Skeletal muscle satellite cell (primary cell): Measurements from ENCODE around the gene PDIA2.

Experiments
- H3K27me3 ChIP-seq: 2 replicates; pipeline ENCODE4 v1.7.0; 2013; ENCODE audit warnings: low read length; ENCODE audit not compliant: control insufficient read depth, insufficient read depth
- H3K36me3 ChIP-seq: 2 replicates; pipeline ENCODE4 v1.7.0; 2013; ENCODE audit warnings: mild to moderate bottlenecking, control low read depth, low read length; ENCODE audit not compliant: insufficient read depth
- H3K4me1 ChIP-seq: 2 replicates; pipeline ENCODE4 v1.7.0; 2013; ENCODE audit warnings: low read length; ENCODE audit not compliant: control insufficient read depth, insufficient read depth
- H3K4me2 ChIP-seq: 2 replicates; pipeline ENCODE4 v1.7.0; 2013; ENCODE audit warnings: mild to moderate bottlenecking, low read length
- H3K4me3 ChIP-seq: 2 replicates; pipeline ENCODE4 v1.7.0; 2013; ENCODE audit warnings: low read length
- H3K9ac ChIP-seq: 2 replicates; pipeline ENCODE4 v1.7.0; 2013; ENCODE audit warnings: mild to moderate bottlenecking, low read depth, low read length, moderate library complexity
- H3K9me3 ChIP-seq: replicated peaks from 2 replicates; pipeline ENCODE4 v1.7.0; 2013; ENCODE audit warnings: mild to moderate bottlenecking, control low read depth, low read length

The PDIA2 gene

GRCh38 chr16:273547-274421, 9.2 kb upstream of the PDIA2 start:
- no peak overlapping the region for H3K4me2 ChIP-seq
- peaks cover 4% of the 10 kb centered on the region for H3K4me1 ChIP-seq
- H3K36me3 ChIP-seq: no peaks in the 10 kb centered on the region
- no peak overlapping the region for H3K9ac ChIP-seq
- H3K4me3 ChIP-seq: no peak overlapping the region
- peaks cover 16% of the 10 kb centered on the region for H3K27me3 ChIP-seq
- H3K9me3 ChIP-seq: no peaks in the 10 kb centered on the region

GRCh38 chr16:275041-275641, 7.8 kb upstream of the PDIA2 start:
- Histone ChIP-seq H3K4me2 (peak overlapping the region; percentile 76), H3K4me1 (peaks cover 4% of the 10 kb centered on the region), H3K9ac (no peak overlapping the region), H3K4me3 (peak overlapping the region; percentile 63), H3K27me3 (peaks cover 12% of the 10 kb centered on the region), H3K36me3 (no peaks in the 10 kb centered on the region), H3K9me3 (no peaks in the 10 kb centered on the region)

DNA sequence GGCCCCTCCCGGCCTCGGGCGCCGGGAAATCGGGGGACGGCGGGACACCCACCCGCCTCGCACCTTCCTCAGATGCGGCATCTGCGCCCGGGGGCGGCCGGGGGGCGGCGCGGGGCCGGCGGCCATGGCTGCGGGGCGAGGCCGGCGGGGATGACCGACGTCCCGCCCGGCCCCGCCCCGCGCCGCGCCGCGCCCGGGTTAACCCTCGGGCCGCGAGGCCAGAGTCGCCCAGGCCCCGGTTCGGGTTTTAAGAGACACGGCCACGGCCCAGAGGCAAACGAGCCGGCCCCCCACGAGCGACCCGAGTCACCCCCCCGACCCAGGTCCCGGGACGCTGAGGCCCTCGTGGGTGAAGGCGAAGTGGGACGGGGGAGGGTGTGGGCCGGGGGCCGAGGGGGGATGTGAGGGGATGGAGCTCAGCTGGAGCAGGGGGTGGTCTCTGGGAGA, 7.2 kb upstream of the PDIA2 start, which contains the start of gene RGS11:
RGS11 (minus strand) TSS at position 159 of the 447 bp plus-strand sequence; CDS start at position 126, 33 bp downstream.
- H3K4me2 ChIP-seq: peak within 1 kb of the TSS; percentile 76
- H3K4me3 ChIP-seq: peak within 1 kb of the TSS; percentile 63

DNA sequence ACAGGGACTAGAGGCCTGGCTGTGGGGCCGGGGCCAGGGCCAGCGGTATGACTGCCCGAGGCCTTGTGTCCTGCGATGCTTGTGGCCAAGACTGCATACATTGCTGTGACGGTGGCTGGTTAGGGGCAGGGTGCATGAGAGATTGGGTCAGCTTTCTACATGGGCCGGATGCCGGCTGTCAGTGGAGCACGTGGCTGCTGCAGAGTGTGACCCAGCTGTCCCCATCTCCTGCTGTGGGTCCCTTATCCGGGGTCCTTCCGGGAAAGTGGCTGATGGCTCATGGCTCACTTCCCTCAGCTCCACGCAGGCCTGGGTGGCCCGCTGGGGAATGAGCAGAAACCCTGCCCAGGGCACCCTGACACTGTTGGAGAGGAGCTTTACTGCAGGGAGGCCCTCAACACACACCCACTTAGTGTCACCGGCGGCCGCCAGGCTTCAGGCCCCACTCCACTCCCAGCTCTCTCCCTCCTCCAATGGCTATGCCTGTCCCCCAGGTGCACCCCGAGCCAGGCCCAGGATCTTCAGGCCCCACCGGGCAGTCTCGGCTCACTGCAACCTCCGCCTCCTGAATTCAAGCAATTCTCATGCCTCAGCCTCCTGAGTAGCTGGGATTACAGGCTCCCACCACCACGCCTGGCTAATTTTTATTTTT, 6.4 kb upstream of the PDIA2 start:
- Histone ChIP-seq H3K9ac (no peak overlapping the region), H3K4me2 (no peak overlapping the region), H3K4me3 (no peak overlapping the region), H3K9me3 (no peaks in the 10 kb centered on the region), H3K36me3 (no peaks in the 10 kb centered on the region), H3K4me1 (peaks cover 4% of the 10 kb centered on the region), H3K27me3 (peaks cover 21% of the 10 kb centered on the region)

More for the DNA sequence above, 7.2 kb upstream of the PDIA2 start, which contains the start of gene RGS11:
- Histone ChIP-seq H3K9ac (no peak within 1 kb of the TSS), H3K4me1 (peaks cover 4% of the 10 kb centered on the region), H3K36me3 (no peaks in the 10 kb centered on the region), H3K9me3 (no peaks in the 10 kb centered on the region), H3K27me3 (peaks cover 13% of the 10 kb centered on the region)

DNA sequence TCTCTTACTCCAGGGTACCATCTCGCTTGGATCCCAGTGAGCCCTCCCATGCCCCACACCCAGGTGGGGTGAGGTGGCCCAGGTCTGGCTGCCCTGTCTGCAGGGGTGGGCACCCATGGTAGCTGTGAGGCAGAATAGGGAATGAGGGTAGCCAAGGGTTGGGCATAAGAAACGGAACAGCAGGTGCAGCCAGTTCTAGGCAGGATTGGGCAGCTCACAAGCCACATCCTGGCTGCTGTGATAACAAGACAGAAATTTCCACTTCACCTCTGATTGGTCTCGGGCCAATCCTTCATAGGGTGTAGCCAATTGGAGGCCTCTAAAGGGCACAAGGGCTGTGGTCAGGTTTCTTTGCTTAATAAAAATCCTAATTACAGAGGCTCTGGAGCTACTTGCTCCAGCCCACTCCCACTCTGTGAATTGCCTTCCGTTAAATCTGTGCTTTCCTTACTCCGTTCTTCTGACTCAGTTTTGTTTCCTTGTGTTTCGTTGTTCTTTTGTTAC, 4.0 kb upstream of the PDIA2 start:
- no peak overlapping the region for H3K4me2 ChIP-seq
- no peak overlapping the region for H3K4me3 ChIP-seq
- H3K9me3 ChIP-seq: no peaks in the 10 kb centered on the region
- no peak overlapping the region for H3K9ac ChIP-seq
- H3K36me3 ChIP-seq: no peaks in the 10 kb centered on the region
- H3K4me1 ChIP-seq: peaks cover 4% of the 10 kb centered on the region
- H3K27me3 ChIP-seq: peaks cover 29% of the 10 kb centered on the region

- Histone ChIP-seq H3K9me3 (no peaks in the 10 kb centered on the region), H3K9ac (no peak overlapping the region), H3K36me3 (no peaks in the 10 kb centered on the region), H3K4me1 (peaks cover 4% of the 10 kb centered on the region), H3K27me3 (peaks cover 25% of the 10 kb centered on the region), H3K4me2 (no peak overlapping the region), H3K4me3 (no peak overlapping the region)
These were observed 3.4 kb upstream of the PDIA2 start for GRCh38 chr16:279531-279930.

- H3K4me3 ChIP-seq: no peak overlapping the region
- peaks cover 4% of the 10 kb centered on the region for H3K4me1 ChIP-seq
- H3K9me3 ChIP-seq: no peaks in the 10 kb centered on the region
- H3K27me3 ChIP-seq: peaks cover 20% of the 10 kb centered on the region
- no peaks in the 10 kb centered on the region for H3K36me3 ChIP-seq
- no peak overlapping the region for H3K4me2 ChIP-seq
- H3K9ac ChIP-seq: no peak overlapping the region
These were observed 2.9 kb upstream of the PDIA2 start for GRCh38 chr16:280005-280460.

DNA sequence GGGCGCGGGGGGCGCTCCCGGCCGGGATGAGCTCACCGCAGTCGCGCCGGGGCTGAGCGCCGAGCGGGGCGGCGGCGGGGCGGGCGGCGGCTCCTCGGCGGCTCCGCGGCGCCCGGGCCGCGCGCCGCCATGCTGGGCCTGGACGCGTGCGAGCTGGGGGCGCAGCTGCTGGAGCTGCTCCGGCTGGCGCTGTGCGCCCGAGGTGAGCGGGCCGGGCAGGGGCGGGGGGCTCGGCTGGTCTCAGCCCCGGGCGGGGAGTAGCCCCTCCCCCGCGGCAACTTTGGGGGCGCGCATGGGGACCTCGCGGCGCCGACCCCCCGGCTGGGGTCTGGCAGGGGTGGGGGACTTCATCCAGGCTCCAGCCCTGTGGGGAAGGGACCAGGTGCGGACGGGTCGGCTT, 2.4 kb upstream of the PDIA2 start, which contains the start of gene ARHGDIG:
ARHGDIG (plus strand) TSS at position 40 of the 400 bp plus-strand sequence; CDS start at position 130, 90 bp downstream.
- no peaks in the 10 kb centered on the region for H3K36me3 ChIP-seq
- peak within 1 kb of the TSS; percentile 58 for H3K4me2 ChIP-seq
- no peaks in the 10 kb centered on the region for H3K9me3 ChIP-seq
- no peak within 1 kb of the TSS for H3K9ac ChIP-seq
- no peaks in the 10 kb centered on the region for H3K4me1 ChIP-seq
- no peak within 1 kb of the TSS for H3K4me3 ChIP-seq
- peaks cover 17% of the 10 kb centered on the region for H3K27me3 ChIP-seq

GRCh38 chr16:280991-281659, 1.8 kb upstream of the PDIA2 start:
- no peaks in the 10 kb centered on the region for H3K9me3 ChIP-seq
- peaks cover 17% of the 10 kb centered on the region for H3K27me3 ChIP-seq
- no peaks in the 10 kb centered on the region for H3K4me1 ChIP-seq
- peak overlapping the region; percentile 58 for H3K4me2 ChIP-seq
- no peak overlapping the region for H3K4me3 ChIP-seq
- no peak overlapping the region for H3K9ac ChIP-seq
- H3K36me3 ChIP-seq: no peaks in the 10 kb centered on the region

DNA sequence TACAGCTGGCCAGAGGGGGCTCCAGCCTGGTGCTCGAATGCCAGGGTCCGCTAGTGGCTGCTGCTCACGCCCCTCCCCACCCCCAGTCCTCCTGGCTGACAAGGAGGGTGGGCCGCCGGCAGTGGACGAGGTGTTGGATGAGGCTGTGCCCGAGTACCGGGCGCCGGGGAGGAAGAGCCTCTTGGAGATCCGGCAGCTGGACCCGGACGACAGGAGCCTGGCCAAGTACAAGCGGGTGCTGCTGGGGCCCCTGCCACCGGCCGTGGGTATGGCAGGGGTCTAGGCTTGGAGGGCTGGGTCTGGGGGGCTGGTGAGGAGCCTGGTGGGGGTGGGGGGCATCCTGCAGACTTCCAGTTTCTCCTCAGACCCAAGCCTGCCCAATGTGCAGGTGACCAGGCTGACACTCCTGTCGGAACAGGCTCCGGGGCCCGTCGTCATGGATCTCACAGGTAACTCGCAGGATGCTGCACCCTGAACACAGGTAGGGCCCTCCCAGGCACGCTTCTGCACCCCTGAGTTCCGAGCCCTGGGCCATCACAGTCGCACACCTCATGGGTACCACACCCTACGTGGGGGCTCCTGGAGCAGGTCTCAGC, 1.2 kb upstream of the PDIA2 start:
- H3K27me3 ChIP-seq: peaks cover 17% of the 10 kb centered on the region

More for the DNA sequence above, 1.2 kb upstream of the PDIA2 start:
- Histone ChIP-seq H3K4me3 (no peak overlapping the region), H3K9me3 (no peaks in the 10 kb centered on the region), H3K4me1 (no peaks in the 10 kb centered on the region), H3K9ac (no peak overlapping the region), H3K4me2 (no peak overlapping the region), H3K36me3 (peaks cover 3% of the 10 kb centered on the region)
